H9 (cell line): ENCODE data around the gene RABL3. TPM values are rescaled to one million over a fixed set of nuclear protein-coding genes. Genes with fewer than 3 reads are reported as not detected.

ENCODE experiments used
- DNase-seq: peaks from one replicate; pipeline ENCODE4 v3.0.0-alpha.2; 2017
- H2AFZ ChIP-seq: one replicate; pipeline ENCODE4 v1.6.1; 2013; ENCODE audit warnings: mild to moderate bottlenecking, low read length, control low read depth, moderate library complexity
- H2AK5ac ChIP-seq: 2 replicates; pipeline ENCODE4 v1.6.1; 2013; ENCODE audit warnings: low read length, control low read depth, mixed read lengths; ENCODE audit not compliant: insufficient read length
- H2BK120ac ChIP-seq: one replicate; pipeline ENCODE4 v1.6.1; 2013; ENCODE audit warnings: low read depth, mild to moderate bottlenecking, low read length, control low read depth, inconsistent platforms; ENCODE audit not compliant: poor library complexity, severe bottlenecking
- H2BK12ac ChIP-seq: 2 replicates; pipeline ENCODE4 v1.6.1; 2013; ENCODE audit warnings: low read length, control low read depth, mixed read lengths, low read depth; ENCODE audit not compliant: insufficient read length
- H2BK15ac ChIP-seq: 2 replicates; pipeline ENCODE4 v1.6.1; 2013; ENCODE audit warnings: low read depth, low read length, control low read depth
- H2BK20ac ChIP-seq: one replicate; pipeline ENCODE4 v1.6.1; 2013; ENCODE audit warnings: low read depth, mild to moderate bottlenecking, low read length, control low read depth, inconsistent platforms; ENCODE audit not compliant: poor library complexity, severe bottlenecking
- H2BK5ac ChIP-seq: 2 replicates; pipeline ENCODE4 v1.6.1; 2013; ENCODE audit warnings: low read length, control low read depth, mixed read lengths; ENCODE audit not compliant: insufficient read length
- H3K14ac ChIP-seq: 2 replicates; pipeline ENCODE4 v1.6.1; 2013; ENCODE audit warnings: low read length, control low read depth; ENCODE audit not compliant: insufficient read depth
- H3K18ac ChIP-seq: 2 replicates; pipeline ENCODE4 v1.6.1; 2013; ENCODE audit warnings: low read depth, mild to moderate bottlenecking, mixed read lengths, low read length, control low read depth; ENCODE audit not compliant: insufficient read length
- H3K23ac ChIP-seq: 2 replicates; pipeline ENCODE4 v1.6.1; 2013; ENCODE audit warnings: low read length, control low read depth, mixed read lengths, low read depth; ENCODE audit not compliant: insufficient read length
- H3K23me2 ChIP-seq: 2 replicates; pipeline ENCODE4 v1.6.1; 2013; ENCODE audit warnings: low read depth, mild to moderate bottlenecking, mixed read lengths, low read length, control low read depth; ENCODE audit not compliant: insufficient read length, poor library complexity, severe bottlenecking
- H3K27ac ChIP-seq: 2 replicates; pipeline ENCODE4 v1.5.1; 2013; ENCODE audit warnings: low read length, control low read depth, mixed read lengths, low read depth; ENCODE audit not compliant: insufficient read length
- H3K27me3 ChIP-seq: 2 replicates; pipeline ENCODE4 v1.6.1; 2013; ENCODE audit warnings: low read length, control low read depth, inconsistent platforms; ENCODE audit not compliant: insufficient read depth
- H3K4ac ChIP-seq: 2 replicates; pipeline ENCODE4 v1.6.1; 2013; ENCODE audit warnings: low read depth, mild to moderate bottlenecking, control low read depth, inconsistent platforms, low read length, moderate library complexity
- H3K4me1 ChIP-seq: 2 replicates; pipeline ENCODE4 v1.6.1; 2013; ENCODE audit warnings: low read length, control low read depth, inconsistent platforms; ENCODE audit not compliant: insufficient read depth
- H3K4me2 ChIP-seq: 2 replicates; pipeline ENCODE4 v1.6.1; 2013; ENCODE audit warnings: low read length, control low read depth, mixed read lengths; ENCODE audit not compliant: insufficient read length, insufficient read depth
- H3K56ac ChIP-seq: 2 replicates; pipeline ENCODE4 v1.6.1; 2013; ENCODE audit warnings: low read depth, mild to moderate bottlenecking, mixed read lengths, low read length, control low read depth; ENCODE audit not compliant: insufficient read length
- H3K79me1 ChIP-seq: 2 replicates; pipeline ENCODE4 v1.6.1; 2013; ENCODE audit warnings: low read depth, mild to moderate bottlenecking, moderate library complexity, low read length, control low read depth, inconsistent platforms; ENCODE audit not compliant: insufficient read depth, poor library complexity, severe bottlenecking
- H3K79me2 ChIP-seq: 2 replicates; pipeline ENCODE4 v1.6.1; 2013; ENCODE audit warnings: low read length, control low read depth, inconsistent platforms; ENCODE audit not compliant: insufficient read depth
- H3K9ac ChIP-seq: 2 replicates; pipeline ENCODE4 v1.6.1; 2013; ENCODE audit warnings: low read length, control low read depth, mixed read lengths; ENCODE audit not compliant: insufficient read length; ENCODE audit errors: extremely low read depth
- H3K9me3 ChIP-seq: one replicate; pipeline ENCODE4 v1.6.1; 2013; ENCODE audit warnings: low read depth, low read length, inconsistent platforms; ENCODE audit not compliant: control insufficient read depth
- H3T11ph ChIP-seq: one replicate; pipeline ENCODE4 v1.6.1; 2013; ENCODE audit warnings: mild to moderate bottlenecking, low read length, control low read depth, inconsistent platforms
- H4K20me1 ChIP-seq: one replicate; pipeline ENCODE4 v1.6.1; 2013; ENCODE audit not compliant: control insufficient read depth, insufficient read length, insufficient read depth
- H4K5ac ChIP-seq: 2 replicates; pipeline ENCODE4 v1.6.1; 2013; ENCODE audit warnings: low read depth, mild to moderate bottlenecking, mixed read lengths, low read length, control low read depth; ENCODE audit not compliant: insufficient read length
- H4K8ac ChIP-seq: replicated peaks from 2 replicates; pipeline ENCODE4 v1.6.1; 2013; ENCODE audit warnings: low read length, control low read depth, mixed read lengths, low read depth; ENCODE audit not compliant: insufficient read length
- H4K91ac ChIP-seq: 2 replicates; pipeline ENCODE4 v1.6.1; 2013; ENCODE audit warnings: low read depth, mild to moderate bottlenecking, moderate library complexity, mixed read lengths, low read length, control low read depth; ENCODE audit not compliant: insufficient read length
- H3K27ac Mint-ChIP-seq, 3 experiments: 2 replicates in 2 of 3; 3 replicates in 1 of 3; pipeline ENCODE4 v1.8.0; 2020 to 2021; ENCODE audit warnings: mixed read lengths in 3 of 3, mild to moderate bottlenecking in 1 of 3, moderate library complexity in 1 of 3
- H3K27me3 Mint-ChIP-seq: 2 replicates; pipeline ENCODE4 v1.8.0; 2021; ENCODE audit warnings: low read depth, mild to moderate bottlenecking, moderate library complexity, mixed read lengths
- H3K36me3 Mint-ChIP-seq, 3 experiments: 2 replicates in 2 of 3; 3 replicates in 1 of 3; pipeline ENCODE4 v1.8.0; 2020 to 2021; ENCODE audit warnings: low read depth in 3 of 3, mixed read lengths in 3 of 3; ENCODE audit not compliant: insufficient read depth in 1 of 3
- H3K4me1 Mint-ChIP-seq, 2 experiments: 2 replicates each; pipeline ENCODE4 v1.8.0; 2020; ENCODE audit warnings: mixed read lengths in 2 of 2
- H3K4me3 Mint-ChIP-seq, 2 experiments: 2 replicates in 1 of 2; 3 replicates in 1 of 2; pipeline ENCODE4 v1.8.0; 2020 to 2021; ENCODE audit warnings: mild to moderate bottlenecking in 2 of 2, mixed read lengths in 2 of 2, moderate library complexity in 1 of 2
- H3K9me3 Mint-ChIP-seq, 2 experiments: 2 replicates in 1 of 2; 3 replicates in 1 of 2; pipeline ENCODE4 v1.8.0; 2020; ENCODE audit warnings: mild to moderate bottlenecking in 2 of 2, mixed read lengths in 2 of 2, moderate library complexity in 1 of 2
- CTCF ChIP-seq: fragments of 200-600 bp; sonication (generic); conservative IDR thresholded peaks from 3 replicates; pipeline ENCODE4 v1.8.0; 2021; ENCODE audit warnings: antibody characterized with exemption, mild to moderate bottlenecking
- WGBS: extraction: QIAGEN DNeasy Blood & Tissue Kit; methylation state at CpG from one replicate; pipeline ENCODE4 v1.1.7; 2013; ENCODE audit warnings: missing lambda C conversion rate, low lambda C conversion rate, mixed read lengths; ENCODE audit not compliant: insufficient read length; ENCODE audit errors: extremely low coverage; 5-methylcytosine and 5-hydroxymethylcytosine counted together
- total RNA-seq: library from RNA; stranded (reverse); gene quantifications from 2 replicates; pipeline ENCODE4 v1.2.1, GENCODE V29; 2021

RABL3 gene
- total RNA-seq, 1 experiment from 2014 or later = 26.7 TPM

GRCh38 chr3:120743556-120744195, 1.4 kb upstream of the RABL3 start:
- H3K14ac ChIP-seq = no peak overlapping the region
- H4K5ac ChIP-seq = no peak overlapping the region
- H3K23ac ChIP-seq = no peak overlapping the region
- peak overlapping the region; percentile 98 for H3K4me2 ChIP-seq
- no peak for DNase-seq
- H3K79me1 ChIP-seq = peaks cover 9% of the 10 kb centered on the region
- no peaks in the 10 kb centered on the region for H4K20me1 ChIP-seq
- no peak for TF ChIP-seq CTCF
- no peak overlapping the region for H3K4ac ChIP-seq
- H3K4me1 ChIP-seq = no peaks in the 10 kb centered on the region
- no peak overlapping the region for H3T11ph ChIP-seq
- no peak overlapping the region for H4K91ac ChIP-seq
- H2BK120ac ChIP-seq = no peak overlapping the region
- peak overlapping the region; percentile 65 for H2BK5ac ChIP-seq
- H3K27ac Mint-ChIP-seq = peak overlapping the region; percentile 99 to 100 (median 99)
- no peaks in the 10 kb centered on the region for H3K9me3 ChIP-seq
- peaks cover 8 to 12% of the 10 kb centered on the region in 2 experiments for H3K9me3 Mint-ChIP-seq
- H3K9ac ChIP-seq = peak overlapping the region; percentile 99
- H3K27ac ChIP-seq = no peak overlapping the region
- no peaks in the 10 kb centered on the region for H3K27me3 Mint-ChIP-seq
- no peak overlapping the region for H3K18ac ChIP-seq
- peaks cover 9% of the 10 kb centered on the region for H3K23me2 ChIP-seq
- peak overlapping the region; percentile 86 to 96 for H3K4me3 Mint-ChIP-seq
- no peak overlapping the region for H2BK12ac ChIP-seq
- H3K36me3 Mint-ChIP-seq = peaks cover 27 to 31% (median 28%) of the 10 kb centered on the region in 3 experiments
- H3K4me1 Mint-ChIP-seq = peaks cover 24 to 27% of the 10 kb centered on the region in 2 experiments
- no peak overlapping the region for H2BK20ac ChIP-seq
- peaks cover 30% of the 10 kb centered on the region; the same call in 1 of the 2 replicates for H3K79me2 ChIP-seq
- no peak overlapping the region for H2BK15ac ChIP-seq
- no peak overlapping the region for H2AFZ ChIP-seq
- no CpG with 5 or more reads among the region's 6 CpGs for WGBS
- H4K8ac ChIP-seq = no peak overlapping the region
- no peak overlapping the region for H2AK5ac ChIP-seq
- H3K56ac ChIP-seq = peak overlapping the region; percentile 3
- no peaks in the 10 kb centered on the region for H3K27me3 ChIP-seq
